Stomach (tissue), 4 donors: ENCODE measurements around the gene POLR2L.

Experiments used
- CTCF ChIP-seq, 7 experiments: fragments of 450-650 bp in 4 of 7; fragments of 200-600 bp in 3 of 7; sonication (generic) in 3 of 7; IDR thresholded peaks; one replicate each; pipeline ENCODE4 v1.5.1; 2016 to 2019; ENCODE audit warnings: antibody characterized with exemption in 7 of 7, control low read depth in 2 of 7, mild to moderate bottlenecking in 1 of 7
- POLR2A ChIP-seq, 4 donors: fragments of 450-650 bp; IDR thresholded peaks; one replicate each; pipeline ENCODE4 v1.6.1; 2016; ENCODE audit warnings: antibody characterized with exemption in 4 of 4, control low read depth in 2 of 4, mild to moderate bottlenecking in 1 of 4, moderate library complexity in 1 of 4
- POLR2AphosphoS5 ChIP-seq, 3 donors: sonication (generic); formaldehyde crosslinking; IDR thresholded peaks; one replicate each; pipeline ENCODE4 v1.6.1; 2016; ENCODE audit warnings: antibody characterized with exemption in 3 of 3

GRCh38 chr11:789943-790342, 52.4 kb downstream of the POLR2L start, which contains the start of gene CEND1:
- TF ChIP-seq CTCF (IDR thresholded peaks at IDR 0.05) (no peak), POLR2A (IDR thresholded peaks at IDR 0.05) (no peak), POLR2AphosphoS5 (IDR thresholded peaks at IDR 0.05) (no peak)
